Osteocyte (in vitro differentiated cells): ENCODE data around the gene CRIP1. TPM values are rescaled to one million over a fixed set of nuclear protein-coding genes. Genes with fewer than 3 reads are reported as not detected.

Source experiments
- DNase-seq: peaks from one replicate; pipeline ENCODE4 v3.0.0; 2021; ENCODE audit warnings: mixed read lengths; ENCODE audit not compliant: unreplicated experiment; ENCODE audit errors: extremely low spot score
- H3K27ac Mint-ChIP-seq: one replicate; pipeline ENCODE4 v1.8.0; 2021; ENCODE audit warnings: mild to moderate bottlenecking, mixed read lengths; ENCODE audit not compliant: unreplicated experiment
- H3K27me3 Mint-ChIP-seq: one replicate; pipeline ENCODE4 v1.8.0; 2021; ENCODE audit warnings: mixed read lengths; ENCODE audit not compliant: unreplicated experiment
- H3K36me3 Mint-ChIP-seq: one replicate; pipeline ENCODE4 v1.8.0; 2021; ENCODE audit warnings: mixed read lengths; ENCODE audit not compliant: unreplicated experiment
- H3K4me1 Mint-ChIP-seq: one replicate; pipeline ENCODE4 v1.8.0; 2021; ENCODE audit warnings: mixed read lengths; ENCODE audit not compliant: unreplicated experiment
- H3K4me3 Mint-ChIP-seq: one replicate; pipeline ENCODE4 v1.8.0; 2021; ENCODE audit warnings: mild to moderate bottlenecking, moderate library complexity, mixed read lengths; ENCODE audit not compliant: unreplicated experiment
- H3K9me3 Mint-ChIP-seq: one replicate; pipeline ENCODE4 v1.8.0; 2021; ENCODE audit warnings: mixed read lengths; ENCODE audit not compliant: unreplicated experiment
- CTCF ChIP-seq: fragments of 200-600 bp; sonication (generic); IDR thresholded peaks from 2 replicates; pipeline ENCODE4 v1.5.0; 2021; ENCODE audit warnings: antibody characterized with exemption, mild to moderate bottlenecking, moderate library complexity
- total RNA-seq: library from RNA; stranded (reverse); gene quantifications from 2 replicates; pipeline ENCODE4 v1.2.1, GENCODE V29; 2021

The CRIP1 gene
- total RNA-seq, 1 donor from 2014 or later: 31.0 TPM

- H3K27ac Mint-ChIP-seq: peak overlapping the region; percentile 100
- no peak overlapping the region for H3K4me3 Mint-ChIP-seq
- no peaks in the 10 kb centered on the region for H3K9me3 Mint-ChIP-seq
- peaks cover 65% of the 10 kb centered on the region for H3K4me1 Mint-ChIP-seq
- H3K36me3 Mint-ChIP-seq: peaks cover 2% of the 10 kb centered on the region
- no peak for TF ChIP-seq CTCF
- DNase-seq: no peak
- no peaks in the 10 kb centered on the region for H3K27me3 Mint-ChIP-seq
Measured at GRCh38 chr14:105479431-105480158, 7.1 kb upstream of the CRIP1 start.

- peaks cover 69% of the 10 kb centered on the region for H3K4me1 Mint-ChIP-seq
- no peak for DNase-seq
- no peak overlapping the region for H3K4me3 Mint-ChIP-seq
- TF ChIP-seq CTCF: no peak
- H3K9me3 Mint-ChIP-seq: no peaks in the 10 kb centered on the region
- H3K27ac Mint-ChIP-seq: peak overlapping the region; percentile 100
- peaks cover 2% of the 10 kb centered on the region for H3K36me3 Mint-ChIP-seq
- H3K27me3 Mint-ChIP-seq: no peaks in the 10 kb centered on the region
Measured at GRCh38 chr14:105480199-105480746, 6.4 kb upstream of the CRIP1 start.

- no peaks in the 10 kb centered on the region for H3K9me3 Mint-ChIP-seq
Measured at GRCh38 chr14:105480807-105481801, 5.6 kb upstream of the CRIP1 start.

GRCh38 chr14:105481886-105482457 lies 4.7 kb upstream of the CRIP1 start:
- peaks cover 2% of the 10 kb centered on the region for H3K36me3 Mint-ChIP-seq
- peak; percentile 6 for TF ChIP-seq CTCF
- H3K27ac Mint-ChIP-seq: peak overlapping the region; percentile 100
- peak; percentile 98 for DNase-seq
- no peaks in the 10 kb centered on the region for H3K9me3 Mint-ChIP-seq
- no peaks in the 10 kb centered on the region for H3K27me3 Mint-ChIP-seq
- H3K4me1 Mint-ChIP-seq: peaks cover 65% of the 10 kb centered on the region
- peak overlapping the region; percentile 65 for H3K4me3 Mint-ChIP-seq

More at GRCh38 chr14:105480807-105481801, 5.6 kb upstream of the CRIP1 start:
- peak overlapping the region; percentile 65 for H3K4me3 Mint-ChIP-seq
- DNase-seq: peak; percentile 99
- peaks cover 70% of the 10 kb centered on the region for H3K4me1 Mint-ChIP-seq
- peak overlapping the region; percentile 100 for H3K27ac Mint-ChIP-seq
- TF ChIP-seq CTCF: peak; percentile 99
- no peaks in the 10 kb centered on the region for H3K27me3 Mint-ChIP-seq
- H3K36me3 Mint-ChIP-seq: peaks cover 2% of the 10 kb centered on the region
